Esophagus muscularis mucosa (tissue), 4 donors: ENCODE data around the gene STK24. TPM values are rescaled to one million over a fixed set of nuclear protein-coding genes. Genes with fewer than 3 reads are reported as not detected.
"Not testable (repeated sequence)": the region's sequence is repeated elsewhere in the genome, so short reads cannot be mapped to it uniquely, and the experiment has no call there.

ENCODE experiments used
- DNase-seq: peaks from one replicate; pipeline ENCODE4 v3.0.0-alpha.2; 2017; ENCODE audit errors: extremely low spot score
- H3K27ac ChIP-seq, 4 donors: fragments of 200-600 bp; sonication (generic); replicated peaks in 1 of 4; 1 replicate in 3 of 4; 2 replicates in 1 of 4; pipeline ENCODE4 v1.5.1; 2016 to 2019; ENCODE audit warnings: mild to moderate bottlenecking in 1 of 4
- H3K27me3 ChIP-seq, 4 donors: fragments of 200-600 bp; sonication (generic); one replicate each; pipeline versions ENCODE4 v1.5.1 to v1.6.0; 2016 to 2019
- H3K36me3 ChIP-seq, 4 donors: fragments of 200-600 bp; sonication (generic); one replicate each; pipeline ENCODE4 v1.5.1; 2016 to 2019
- H3K4me1 ChIP-seq, 4 donors: fragments of 200-600 bp; sonication (generic); one replicate each; pipeline ENCODE4 v1.5.1; 2016 to 2019
- H3K4me3 ChIP-seq, 4 donors: fragments of 200-600 bp; sonication (generic); 1 replicate in 2 of 4; 2 replicates in 2 of 4; pipeline ENCODE4 v1.5.1; 2016 to 2019; ENCODE audit warnings: mild to moderate bottlenecking in 4 of 4, moderate library complexity in 1 of 4
- H3K9me3 ChIP-seq, 4 donors: fragments of 200-600 bp; sonication (generic); 1 replicate in 3 of 4; 2 replicates in 1 of 4; pipeline ENCODE4 v1.5.1; 2016 to 2019
- CTCF ChIP-seq, 3 experiments: fragments of 200-600 bp in 2 of 3; fragments of 450-650 bp in 1 of 3; sonication (generic) in 2 of 3; IDR thresholded peaks; one replicate each; pipeline ENCODE4 v1.5.1; 2017 to 2019; ENCODE audit warnings: antibody characterized with exemption in 3 of 3, mild to moderate bottlenecking in 2 of 3, moderate library complexity in 1 of 3
- EP300 ChIP-seq: sonication (generic); formaldehyde crosslinking; IDR thresholded peaks from one replicate; pipeline ENCODE4 v1.6.1; 2017; ENCODE audit warnings: antibody characterized with exemption
- POLR2A ChIP-seq: fragments of 450-650 bp; IDR thresholded peaks from one replicate; pipeline ENCODE4 v1.6.1; 2017; ENCODE audit warnings: antibody characterized with exemption, moderate library complexity, mild to moderate bottlenecking, low read depth
- POLR2AphosphoS5 ChIP-seq, 2 donors: sonication (generic); formaldehyde crosslinking; IDR thresholded peaks; one replicate each; pipeline ENCODE4 v1.6.1; 2017; ENCODE audit warnings: antibody characterized with exemption in 2 of 2
- WGBS: methylation state at CpG from one replicate; pipeline ENCODE4 v1.1.5; 2018; 5-methylcytosine and 5-hydroxymethylcytosine counted together
- intact Hi-C: fragments of 100-400 bp; cut with DNase I; formaldehyde crosslinking; loops from one replicate; pipeline ENCODE4 v1.15.1; 2023
- total RNA-seq, 4 donors: library from RNA; depleted of rRNA; stranded (reverse); fragments of >200 nt; gene quantifications; one replicate each; pipeline versions ENCODE4 v1.1.0 to v1.2.1, GENCODE V29; 2016

Gene STK24
- 100 to 1,000 TPM in 2 of 4 donors, 10 to 100 TPM in 2; 61.9 to 108 (median 96.7) TPM for total RNA-seq

- DNase-seq, result no peak
- intact Hi-C loops, result loop anchor here (2.0 to 5.0 kb wide), 2 partner anchors 80 to 124 kb away; no protein-coding TSS in a partner anchor
- H3K4me1 ChIP-seq, result peaks cover 42 to 61% (median 50%) of the 10 kb centered on the region in 4 donors
- TF ChIP-seq POLR2AphosphoS5 (IDR thresholded peaks at IDR 0.05) (peak; percentile 28 to 67), POLR2A (no peak)
- peak within 1 kb of the TSS; percentile 75 to 99 (median 88) for H3K4me3 ChIP-seq
- H3K36me3 ChIP-seq, result no peaks in the 10 kb centered on the region
- H3K27ac ChIP-seq, result peak within 1 kb of the TSS; percentile 90 to 99 (median 99)
- WGBS, result 2% methylated on average over 16 of the region's 103 CpGs
- no peaks in the 10 kb centered on the region for H3K9me3 ChIP-seq
- no peaks in the 10 kb centered on the region for H3K27me3 ChIP-seq
Observed at GRCh38 chr13:98576963-98577835, at the start of gene STK24. Gene STK24 (minus strand): TSS chr13:98577107. CDS start chr13:98576786, 321 bp downstream.

- Histone ChIP-seq H3K27ac (no peak overlapping the region), H3K36me3 (no peaks in the 10 kb centered on the region), H3K27me3 (no peaks in the 10 kb centered on the region), H3K4me3 (no peak overlapping the region), H3K9me3 (no peaks in the 10 kb centered on the region), H3K4me1 (peaks cover 0 to 6% (median 0%) of the 10 kb centered on the region in 4 donors)
- intact Hi-C loops, result no loop called here
- DNase-seq, result no peak
- WGBS, result no CpG with 5 or more reads among the region's 1 CpG
- TF ChIP-seq CTCF (IDR thresholded peaks at IDR 0.05), result no peak
- TF ChIP-seq POLR2A, result no peak
Observed at GRCh38 chr13:98626298-98626935, 49.5 kb upstream of the STK24 start.

GRCh38 chr13:98624589-98624988 lies 47.7 kb upstream of the STK24 start:
- 80% methylated on average over 5 of the region's 5 CpGs for WGBS

GRCh38 chr13:98622931-98623331 lies 46.0 kb upstream of the STK24 start:
- Histone ChIP-seq H3K4me1 (peaks cover 0 to 6% (median 0%) of the 10 kb centered on the region in 4 donors), H3K27ac (no peak overlapping the region), H3K4me3 (no peak overlapping the region), H3K36me3 (no peaks in the 10 kb centered on the region), H3K27me3 (no peaks in the 10 kb centered on the region), H3K9me3 (no peaks in the 10 kb centered on the region)
- no peak for TF ChIP-seq CTCF (IDR thresholded peaks at IDR 0.05)
- TF ChIP-seq POLR2AphosphoS5 (IDR thresholded peaks at IDR 0.05), result no peak
- no peak for TF ChIP-seq EP300
- no peak for TF ChIP-seq POLR2A
- DNase-seq, result no peak
- 74% methylated on average over 6 of the region's 6 CpGs for WGBS
- intact Hi-C loops, result no loop called here

More at GRCh38 chr13:98624589-98624988, 47.7 kb upstream of the STK24 start:
- H3K9me3 ChIP-seq, H3K27me3 ChIP-seq, H3K36me3 ChIP-seq, intact Hi-C loops, H3K4me3 ChIP-seq, H3K4me1 ChIP-seq, DNase-seq, H3K27ac ChIP-seq: not testable (repeated sequence)

GRCh38 chr13:98619556-98619955 lies 42.6 kb upstream of the STK24 start:
- H3K4me1 ChIP-seq, result peaks cover 0 to 6% (median 0%) of the 10 kb centered on the region in 4 donors
- 94% methylated on average over 3 of the region's 3 CpGs for WGBS
- H3K27ac ChIP-seq, result no peak overlapping the region
- H3K9me3 ChIP-seq, result no peaks in the 10 kb centered on the region
- DNase-seq, result no peak
- TF ChIP-seq POLR2AphosphoS5 (IDR thresholded peaks at IDR 0.05) (no peak), EP300 (no peak), CTCF (IDR thresholded peaks at IDR 0.05) (no peak), POLR2A (no peak)
- H3K27me3 ChIP-seq, result no peaks in the 10 kb centered on the region
- intact Hi-C loops, result no loop called here
- H3K36me3 ChIP-seq, result no peaks in the 10 kb centered on the region
- no peak overlapping the region for H3K4me3 ChIP-seq

- H3K36me3 ChIP-seq, intact Hi-C loops: not testable (repeated sequence)
- 87% methylated on average over 2 of the region's 2 CpGs for WGBS
Observed at GRCh38 chr13:98615595-98615994, 38.7 kb upstream of the STK24 start.

More at GRCh38 chr13:98615595-98615994, 38.7 kb upstream of the STK24 start:
- not testable (repeated sequence) for H3K9me3 ChIP-seq, H3K4me3 ChIP-seq, DNase-seq, H3K4me1 ChIP-seq, H3K27ac ChIP-seq, H3K27me3 ChIP-seq
